Stimulated activated CD4-positive, alpha-beta T cell treated with anti-CD3 and anti-CD28 coated beads, Interleukin-2, amount 100 ng/mL, for 4 hours (primary cell): ENCODE data around the gene EED.
"Not testable (repeated sequence)": the region's sequence is repeated elsewhere in the genome, so short reads cannot be mapped to it uniquely, and the experiment has no call there.

ENCODE experiments used
- DNase-seq: peaks from one replicate; pipeline ENCODE4 v3.0.0-alpha.2; 2020; ENCODE audit warnings: low read depth

The EED gene

GRCh38 chr11:86292912-86293616 lies 48.5 kb downstream of the EED start:
- no peak for DNase-seq

GRCh38 chr11:86294026-86294425 lies 49.5 kb downstream of the EED start:
- DNase-seq: no peak

GRCh38 chr11:86301742-86302091 lies 57.2 kb downstream of the EED start:
- DNase-seq: no peak

- DNase-seq: peak; percentile 89
Measured at GRCh38 chr11:86302092-86302793, 57.7 kb downstream of the EED start, which contains the start of gene HIKESHI. Gene HIKESHI (plus strand): TSS chr11:86302240. CDS start chr11:86302449, 209 bp downstream.

GRCh38 chr11:86303257-86303656 lies 58.7 kb downstream of the EED start:
- DNase-seq: no peak

GRCh38 chr11:86308710-86309109 lies 64.2 kb downstream of the EED start:
- not testable (repeated sequence) for DNase-seq

GRCh38 chr11:86313793-86314192 lies 69.2 kb downstream of the EED start:
- no peak for DNase-seq

GRCh38 chr11:86314636-86315035 lies 70.1 kb downstream of the EED start:
- DNase-seq: no peak
